HEK293 (cell line): Measurements from ENCODE around the gene SPON1.
"Not testable (repeated sequence)": the region's sequence is repeated elsewhere in the genome, so short reads cannot be mapped to it uniquely, and the experiment has no call there.

Experiments used
- CTCF ChIA-PET: fragments of 350-600 bp; formaldehyde crosslinking; extraction: SDS; loops from one replicate; lab custom pipeline; 2021; ENCODE audit warnings: antibody characterized with exemption; lab: Yijun Ruan, JAX
- POLR2A ChIA-PET: fragments of 300-600 bp; formaldehyde crosslinking; extraction: SDS; loops from one replicate; lab custom pipeline; 2020; ENCODE audit warnings: antibody characterized with exemption, inconsistent platforms; lab: Yijun Ruan, JAX
- H3K27ac ChIP-seq: fragments of 200-500 bp; sonication (Bioruptor generic); 2 replicates; pipeline ENCODE4 v1.5.1; 2014; ENCODE audit warnings: low read depth, low read length, control low read depth, inconsistent platforms; ENCODE audit errors: extremely low read depth
- H3K36me3 ChIP-seq, 2 experiments: fragments of 200-500 bp in 1 of 2; sonication (Bioruptor generic) in 1 of 2; 1 replicate in 1 of 2; 2 replicates in 1 of 2; pipeline ENCODE4 v1.5.1; 2014 to 2017; ENCODE audit warnings: inconsistent platforms in 2 of 2, low read length in 2 of 2; ENCODE audit not compliant: control insufficient read depth in 2 of 2, insufficient read depth in 1 of 2
- H3K4me1 ChIP-seq: fragments of 200-500 bp; sonication (Bioruptor generic); 2 replicates; pipeline ENCODE4 v1.5.1; 2014; ENCODE audit warnings: mild to moderate bottlenecking, low read length, inconsistent platforms; ENCODE audit not compliant: control insufficient read depth, insufficient read depth
- H3K4me3 ChIP-seq: 2 replicates; pipeline ENCODE4 v1.5.1; 2011; ENCODE audit warnings: low read depth, mild to moderate bottlenecking, control low read depth, low read length, moderate library complexity
- H3K9me3 ChIP-seq: fragments of 200-500 bp; sonication (Bioruptor generic); 2 replicates; pipeline ENCODE4 v1.5.1; 2014; ENCODE audit warnings: low read depth, low read length, inconsistent platforms; ENCODE audit not compliant: control insufficient read depth, insufficient read depth
- BCL11A ChIP-seq: fragments of 450-650 bp; formaldehyde crosslinking; IDR thresholded peaks from 2 replicates; pipeline ENCODE4 v1.5.1; 2016; ENCODE audit warnings: low read depth, missing biosample characterization, missing genetic modification characterization
- ELK4 ChIP-seq: IDR thresholded peaks from 2 replicates; pipeline ENCODE4 v1.6.1; 2011; ENCODE audit warnings: mild to moderate bottlenecking, low read depth, low read length, borderline replicate concordance
- KLF17 ChIP-seq: fragments of 450-650 bp; formaldehyde crosslinking; IDR thresholded peaks from 2 replicates; pipeline ENCODE4 v1.5.1; 2016; ENCODE audit warnings: missing biosample characterization, missing genetic modification characterization
- KLF9 ChIP-seq: fragments of 450-650 bp; formaldehyde crosslinking; IDR thresholded peaks from 2 replicates; pipeline ENCODE4 v1.5.1; 2016; ENCODE audit warnings: missing biosample characterization, missing genetic modification characterization, low read depth
- RBAK ChIP-seq: fragments of 450-650 bp; formaldehyde crosslinking; IDR thresholded peaks from 2 replicates; pipeline ENCODE4 v1.5.1; 2016; ENCODE audit warnings: missing biosample characterization, missing genetic modification characterization
- SP3 ChIP-seq: fragments of 450-650 bp; formaldehyde crosslinking; IDR thresholded peaks from 2 replicates; pipeline ENCODE4 v1.5.1; 2016; ENCODE audit warnings: missing biosample characterization, missing genetic modification characterization
- ZBTB21 ChIP-seq: fragments of 450-650 bp; formaldehyde crosslinking; IDR thresholded peaks from 2 replicates; pipeline ENCODE4 v1.5.1; 2017; ENCODE audit warnings: missing biosample characterization, missing genetic modification characterization
- ZBTB8A ChIP-seq: fragments of 450-650 bp; formaldehyde crosslinking; IDR thresholded peaks from 2 replicates; pipeline ENCODE4 v1.5.1; 2016; ENCODE audit warnings: missing biosample characterization, missing genetic modification characterization
- ZEB2 ChIP-seq: fragments of 450-650 bp; formaldehyde crosslinking; IDR thresholded peaks from 2 replicates; pipeline ENCODE4 v1.5.1; 2016; ENCODE audit warnings: missing biosample characterization, missing genetic modification characterization
- ZNF214 ChIP-seq: fragments of 450-650 bp; formaldehyde crosslinking; IDR thresholded peaks from 2 replicates; pipeline ENCODE4 v1.5.1; 2017; ENCODE audit warnings: missing biosample characterization, mild to moderate bottlenecking, missing genetic modification characterization, borderline replicate concordance
- ZNF354C ChIP-seq: fragments of 450-650 bp; formaldehyde crosslinking; IDR thresholded peaks from 2 replicates; pipeline ENCODE4 v1.5.1; 2016; ENCODE audit warnings: missing biosample characterization, missing genetic modification characterization, low read depth, borderline replicate concordance
- ZNF366 ChIP-seq: fragments of 450-650 bp; formaldehyde crosslinking; conservative IDR thresholded peaks from 2 replicates; pipeline ENCODE4 v1.5.1; 2016; ENCODE audit warnings: missing biosample characterization, missing genetic modification characterization
- ZNF518A ChIP-seq: fragments of 450-650 bp; formaldehyde crosslinking; conservative IDR thresholded peaks from 2 replicates; pipeline ENCODE4 v1.5.1; 2016; ENCODE audit warnings: low read depth, missing biosample characterization, missing genetic modification characterization
- ZNF585B ChIP-seq: fragments of 450-650 bp; formaldehyde crosslinking; IDR thresholded peaks from 2 replicates; pipeline ENCODE4 v1.5.1; 2016; ENCODE audit warnings: missing biosample characterization, missing genetic modification characterization
- ZNF600 ChIP-seq: fragments of 450-650 bp; formaldehyde crosslinking; IDR thresholded peaks from 2 replicates; pipeline ENCODE4 v1.5.1; 2016; ENCODE audit warnings: missing biosample characterization, missing genetic modification characterization
- ZNF610 ChIP-seq: fragments of 450-650 bp; formaldehyde crosslinking; IDR thresholded peaks from 2 replicates; pipeline ENCODE4 v1.5.1; 2016; ENCODE audit warnings: missing biosample characterization, missing genetic modification characterization, borderline replicate concordance
- ZNF621 ChIP-seq: fragments of 450-650 bp; formaldehyde crosslinking; IDR thresholded peaks from 2 replicates; pipeline ENCODE4 v1.5.1; 2017; ENCODE audit warnings: missing biosample characterization, missing genetic modification characterization
- ZNF629 ChIP-seq: fragments of 450-650 bp; formaldehyde crosslinking; IDR thresholded peaks from 2 replicates; pipeline ENCODE4 v1.5.1; 2017; ENCODE audit warnings: missing biosample characterization, missing genetic modification characterization
- ZSCAN23 ChIP-seq: fragments of 450-650 bp; formaldehyde crosslinking; IDR thresholded peaks from 2 replicates; pipeline ENCODE4 v1.5.1; 2016; ENCODE audit warnings: missing biosample characterization, missing genetic modification characterization
- ZXDB ChIP-seq: fragments of 450-650 bp; formaldehyde crosslinking; IDR thresholded peaks from 2 replicates; pipeline ENCODE4 v1.5.1; 2016; ENCODE audit warnings: missing biosample characterization, missing genetic modification characterization

Gene SPON1

GRCh38 chr11:13923716-13924650 is 38.5 kb upstream of the SPON1 start:
- no peaks in the 10 kb centered on the region for H3K4me1 ChIP-seq
- H3K27ac ChIP-seq = no peak overlapping the region
- H3K4me3 ChIP-seq = no peak overlapping the region
- CTCF ChIA-PET = interaction anchor here (1.4 kb wide), 1 partner anchor 72 kb away, joined by 3 read pairs; no protein-coding TSS in a partner anchor
- no peaks in the 10 kb centered on the region for H3K36me3 ChIP-seq
- no peak for TF ChIP-seq ZBTB21
- TF ChIP-seq BCL11A (tag by site-specific recombination) = no peak
- TF ChIP-seq ELK4 = no peak
- no peak for TF ChIP-seq KLF17 (tag by site-specific recombination)
- no peak for TF ChIP-seq KLF9
- no peak for TF ChIP-seq ZNF354C (tag by site-specific recombination)
- TF ChIP-seq ZXDB (tag by site-specific recombination) = no peak
- no peaks in the 10 kb centered on the region for H3K9me3 ChIP-seq
- POLR2A ChIA-PET = no interaction called here

- H3K4me1 ChIP-seq = no peaks in the 10 kb centered on the region
- ChIA-PET POLR2A (no interaction called here), CTCF (interaction anchor here (0.5 to 1.4 kb wide), 6 partner anchors 23 to 1759 kb away, joined by 3 to 7 read pairs (median 3); no protein-coding TSS in a partner anchor)
- H3K9me3 ChIP-seq = no peaks in the 10 kb centered on the region
- TF ChIP-seq ZNF621 (tag by site-specific recombination) = no peak
- no peak for TF ChIP-seq ZEB2 (tag by site-specific recombination)
- no peak for TF ChIP-seq ZNF585B (tag by site-specific recombination)
- H3K4me3 ChIP-seq = no peak overlapping the region
- H3K27ac ChIP-seq = no peak overlapping the region
- no peaks in the 10 kb centered on the region for H3K36me3 ChIP-seq
These were observed 37.7 kb upstream of the SPON1 start for GRCh38 chr11:13924801-13925327.

- H3K9me3 ChIP-seq, H3K4me1 ChIP-seq, H3K27ac ChIP-seq, H3K4me3 ChIP-seq, H3K36me3 ChIP-seq: not testable (repeated sequence)
- POLR2A ChIA-PET = interaction anchor here (0.6 kb wide), 1 partner anchor 266 kb away, joined by 3 read pairs; no protein-coding TSS in a partner anchor
- CTCF ChIA-PET = interaction anchor here (1.0 kb wide), 1 partner anchor 114 kb away, joined by 3 read pairs; no protein-coding TSS in a partner anchor
These were observed 36.2 kb upstream of the SPON1 start for GRCh38 chr11:13926366-13926765.

- H3K36me3 ChIP-seq = no peaks in the 10 kb centered on the region
- ChIA-PET CTCF (interaction anchor here (0.6 to 1.0 kb wide), 2 partner anchors 29 to 114 kb away, joined by 3 read pairs; no protein-coding TSS in a partner anchor), POLR2A (interaction anchor here (0.6 kb wide), 1 partner anchor 265 kb away, joined by 3 read pairs; no protein-coding TSS in a partner anchor)
- no peaks in the 10 kb centered on the region for H3K9me3 ChIP-seq
- H3K4me3 ChIP-seq = no peak overlapping the region
- H3K27ac ChIP-seq = no peak overlapping the region
- H3K4me1 ChIP-seq = no peaks in the 10 kb centered on the region
- TF ChIP-seq RBAK (tag by site-specific recombination) (no peak), ZNF214 (tag by site-specific recombination) (no peak), ZSCAN23 (tag by site-specific recombination) (no peak), ZNF629 (tag by site-specific recombination) (no peak), ZBTB8A (tag by site-specific recombination) (no peak), ZNF518A (tag by site-specific recombination) (no peak), ZNF610 (no peak), ZNF600 (tag by site-specific recombination) (no peak), ZNF366 (tag by site-specific recombination) (no peak), SP3 (no peak)
These were observed 35.5 kb upstream of the SPON1 start for GRCh38 chr11:13926981-13927380.
